Cardiac septum (tissue), 1 donor: ENCODE data around the gene EIF2AK2. TPM values are rescaled to one million over a fixed set of nuclear protein-coding genes. Genes with fewer than 3 reads are reported as not detected.

Experiments
- DNase-seq: peaks from one replicate; pipeline ENCODE4 v3.0.0-alpha.2; 2020; ENCODE audit warnings: low spot score
- intact Hi-C: fragments of 100-400 bp; cut with DNase I; formaldehyde crosslinking; loops from one replicate; pipeline ENCODE4 v1.14.0; 2022
- total RNA-seq: library from RNA; stranded (reverse); fragmentation: NEBNext Ultra II Directional; extraction: Animal tissue kit (Norgen Biotek cat#: 25700); gene quantifications from one replicate; pipeline ENCODE4 v1.2.1, GENCODE V29; 2021
- donor health status: DM: no; HTN: no; CAD: no.

EIF2AK2 gene
- total RNA-seq, 1 donor from 2014 or later: 17.9 TPM

- intact Hi-C loops: no loop called here
- no peak for DNase-seq
These were observed 96.3 kb downstream of the EIF2AK2 start for GRCh38 chr2:37060446-37060845.

- intact Hi-C loops: no loop called here
- DNase-seq: no peak
These were observed 96.9 kb downstream of the EIF2AK2 start for GRCh38 chr2:37059841-37060240.

GRCh38 chr2:37052600-37053332, 104.0 kb downstream of the EIF2AK2 start:
- DNase-seq: no peak
- intact Hi-C loops: no loop called here

Other genes starting within 250 kb of the EIF2AK2 start
- gene STRN, start 190.4 kb downstream of the EIF2AK2 start, total RNA-seq: 78.0 TPM
- gene HEATR5B, start 72.6 kb downstream of the EIF2AK2 start, total RNA-seq: 16.8 TPM
- gene GPATCH11, start 72.5 kb downstream of the EIF2AK2 start, total RNA-seq: 6.7 TPM
- not detected for gene SULT6B1, start 31.7 kb upstream of the EIF2AK2 start, total RNA-seq
- 49.1 TPM for gene CEBPZOS, start 39.5 kb upstream of the EIF2AK2 start, total RNA-seq
- 31.4 TPM for gene CEBPZ, start 74.6 kb upstream of the EIF2AK2 start, total RNA-seq
- 24.2 TPM for gene NDUFAF7, start 74.7 kb upstream of the EIF2AK2 start, total RNA-seq
- 13.5 TPM for gene PRKD3, start 167.9 kb upstream of the EIF2AK2 start, total RNA-seq
- 5.2 TPM for gene QPCT, start 187.7 kb upstream of the EIF2AK2 start, total RNA-seq